Measurements from ENCODE around the gene XKR3. TPM values are rescaled to one million over a fixed set of nuclear protein-coding genes. Genes with fewer than 3 reads are reported as not detected.

XKR3 gene
- not detected in 5 replicates for total RNA-seq (2022; extraction: Qiagen RNA extraction)

DNA sequence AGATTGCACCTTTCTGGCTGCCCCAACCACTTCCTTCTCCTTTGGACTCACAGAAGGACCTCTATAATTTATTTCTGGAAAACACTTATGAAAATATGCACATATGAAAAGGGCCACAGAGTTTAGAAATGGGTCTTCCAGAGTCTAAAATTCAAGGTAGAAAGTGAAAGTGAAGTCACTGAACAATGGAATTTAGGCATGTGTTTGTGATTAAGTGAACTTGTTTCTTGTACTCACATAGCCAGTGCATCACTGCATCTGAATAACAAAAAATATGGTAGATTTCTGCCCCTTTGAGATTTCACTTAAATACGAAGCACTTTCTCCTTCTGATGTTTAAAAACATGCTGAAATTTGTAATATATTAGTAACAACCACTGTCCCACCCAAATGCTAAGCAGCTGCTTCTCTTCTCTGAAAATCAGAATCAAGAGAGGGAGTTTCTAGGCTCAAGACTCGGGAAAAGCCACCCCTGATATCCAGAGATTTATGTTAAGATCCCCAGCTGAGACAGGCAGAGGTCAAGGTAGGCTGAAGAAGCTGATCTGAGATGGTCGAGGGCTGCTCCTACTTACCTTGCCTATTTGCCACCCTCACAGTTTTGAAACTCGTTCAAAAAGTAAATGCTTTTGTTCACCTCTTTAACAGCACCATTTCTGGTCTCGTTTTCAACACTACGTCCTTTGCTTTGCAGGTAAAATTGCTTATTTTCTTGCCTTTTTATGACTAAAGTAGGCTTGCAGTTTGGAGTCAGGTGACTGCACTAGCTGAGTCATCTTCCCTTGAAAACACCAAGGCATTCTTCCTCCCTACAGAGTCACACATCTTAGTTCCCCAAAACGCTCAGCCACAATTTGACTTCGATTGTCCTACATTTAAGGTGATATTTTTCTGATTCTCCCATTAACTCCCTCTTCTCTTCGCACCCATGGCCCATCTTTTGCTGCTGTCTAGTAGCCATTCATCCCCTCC lies at the start of gene XKR3:
Gene XKR3, minus strand, starts transcription at position 696 of the 972 bp plus-strand sequence. CDS start 17,338 bp downstream, outside the sequence.

Other genes starting within 250 kb of the XKR3 start
- gene CCT8L2, start 232.6 kb downstream of the XKR3 start, total RNA-seq (2022; extraction: Qiagen RNA extraction), result not detected in 5 replicates
- not detected in 5 replicates for gene GAB4, start 182.8 kb upstream of the XKR3 start, total RNA-seq (2022; extraction: Qiagen RNA extraction)

All from A549 treated with Mapracorat at 1 μM for 4 hours (cell line).